ENCODE results near the gene ITPKB. TPM values are rescaled to one million over a fixed set of nuclear protein-coding genes. Genes with fewer than 3 reads are reported as not detected.
"Not testable (repeated sequence)": the region's sequence is repeated elsewhere in the genome, so short reads cannot be mapped to it uniquely, and the experiment has no call there.

ITPKB gene
- polyA plus RNA-seq, 1 of the 3 experiments (the other 2 are of a cell fraction), result 2.4 TPM

DNA sequence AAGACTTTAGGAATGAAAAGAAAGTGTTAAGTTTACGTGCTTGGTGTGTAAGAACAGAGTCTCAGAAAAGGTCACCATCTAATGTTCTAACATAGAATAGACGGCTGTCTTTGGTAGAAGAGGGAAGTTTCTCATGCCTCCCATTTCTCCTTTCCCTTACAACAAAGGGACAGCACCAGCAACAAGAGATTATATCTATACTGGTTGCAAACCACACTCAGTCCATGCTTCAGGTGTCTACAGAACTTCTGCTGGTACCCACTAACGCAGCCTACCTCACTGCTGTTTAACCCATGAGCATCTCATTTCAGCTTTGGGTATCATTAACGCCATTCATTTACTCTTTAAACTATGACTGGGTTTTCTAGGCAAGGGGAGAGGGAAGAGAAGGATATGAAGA lies 9.2 kb upstream of the ITPKB start:
- no peaks in the 10 kb centered on the region; the same call in 1 of the 2 replicates for H3K27me3 ChIP-seq (ENCODE audit: insufficient read depth)
- WGBS (ENCODE audit: low lambda C conversion rate), result 60% methylated on average over 4 of the region's 4 CpGs
- H3K9me3 ChIP-seq, result 0 out of 2 replicates have a peak, but pooled peaks cover 2% of the 10 kb centered on the region
- H3K27ac ChIP-seq (ENCODE audit: low read depth in 2 of 2, low read length in 1 of 2), result no peak overlapping the region
- DNase-seq, result no peak
- ChIA-PET POLR2A (no interaction called here), CTCF (no interaction called here)
- H3K9ac ChIP-seq, result no peak overlapping the region
- no peaks in the 10 kb centered on the region for H3K36me3 ChIP-seq (replicated peaks in 1 of 2; ENCODE audit: control insufficient read depth in 1 of 2, insufficient read depth in 2 of 2, low read length in 1 of 2)
- no peak overlapping the region for H2AFZ ChIP-seq (ENCODE audit: low read depth)
- H3K9me2 ChIP-seq, result 0 out of 2 replicates have a peak, but pooled peaks cover 3% of the 10 kb centered on the region
- H3F3A ChIP-seq (replicated peaks; ENCODE audit: insufficient read depth), result no peaks in the 10 kb centered on the region
- H3K4me3 ChIP-seq (ENCODE audit: low read depth in 2 of 2, low read length in 1 of 2), result no peak overlapping the region
- no peak overlapping the region for H3K4me2 ChIP-seq
- no peaks in the 10 kb centered on the region for H3K4me1 ChIP-seq (ENCODE audit: control insufficient read depth in 1 of 2, insufficient read depth in 2 of 2, low read depth in 1 of 2, low read length in 1 of 2)
- TF ChIP-seq ZBTB33 (IDR thresholded peaks at IDR 0.05; ENCODE audit: borderline replicate concordance, low read depth) (no peak), ELF1 (IDR thresholded peaks at IDR 0.05) (no peak), FOSL2 (IDR thresholded peaks at IDR 0.05; ENCODE audit: borderline replicate concordance, low read depth) (no peak), RXRA (IDR thresholded peaks at IDR 0.05; ENCODE audit: borderline replicate concordance, low read depth) (no peak), PBX3 (IDR thresholded peaks at IDR 0.05) (no peak), SIN3A (IDR thresholded peaks at IDR 0.05; ENCODE audit: borderline replicate concordance, low read depth, low read length) (no peak), TAF1 (IDR thresholded peaks at IDR 0.05; ENCODE audit: borderline replicate concordance, low read depth, low read length) (no peak), FOXM1 (IDR thresholded peaks at IDR 0.05; ENCODE audit: low read depth) (no peak), GATA2 (CRISPR knock-in tag; IDR thresholded peaks at IDR 0.05) (no peak), RFX5 (IDR thresholded peaks at IDR 0.05; ENCODE audit: low read length) (no peak), MXI1 (IDR thresholded peaks at IDR 0.05; ENCODE audit: low read depth, low read length) (no peak), EZH2phosphoT487 (IDR thresholded peaks at IDR 0.05; ENCODE audit: borderline replicate concordance, low read depth) (no peak), GABPA (IDR thresholded peaks at IDR 0.05; ENCODE audit: low read depth) (no peak), RAD21 (IDR thresholded peaks at IDR 0.05; ENCODE audit: low read length) (no peak), TEAD4 (IDR thresholded peaks at IDR 0.05; ENCODE audit: borderline replicate concordance, insufficient read depth) (no peak)
- TF ChIP-seq, protein P1, sequence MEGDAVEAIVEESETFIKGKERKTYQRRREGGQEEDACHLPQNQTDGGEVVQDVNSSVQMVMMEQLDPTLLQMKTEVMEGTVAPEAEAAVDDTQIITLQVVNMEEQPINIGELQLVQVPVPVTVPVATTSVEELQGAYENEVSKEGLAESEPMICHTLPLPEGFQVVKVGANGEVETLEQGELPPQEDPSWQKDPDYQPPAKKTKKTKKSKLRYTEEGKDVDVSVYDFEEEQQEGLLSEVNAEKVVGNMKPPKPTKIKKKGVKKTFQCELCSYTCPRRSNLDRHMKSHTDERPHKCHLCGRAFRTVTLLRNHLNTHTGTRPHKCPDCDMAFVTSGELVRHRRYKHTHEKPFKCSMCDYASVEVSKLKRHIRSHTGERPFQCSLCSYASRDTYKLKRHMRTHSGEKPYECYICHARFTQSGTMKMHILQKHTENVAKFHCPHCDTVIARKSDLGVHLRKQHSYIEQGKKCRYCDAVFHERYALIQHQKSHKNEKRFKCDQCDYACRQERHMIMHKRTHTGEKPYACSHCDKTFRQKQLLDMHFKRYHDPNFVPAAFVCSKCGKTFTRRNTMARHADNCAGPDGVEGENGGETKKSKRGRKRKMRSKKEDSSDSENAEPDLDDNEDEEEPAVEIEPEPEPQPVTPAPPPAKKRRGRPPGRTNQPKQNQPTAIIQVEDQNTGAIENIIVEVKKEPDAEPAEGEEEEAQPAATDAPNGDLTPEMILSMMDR (IDR thresholded peaks at IDR 0.05), result no peak
- TF ChIP-seq, protein P2, sequence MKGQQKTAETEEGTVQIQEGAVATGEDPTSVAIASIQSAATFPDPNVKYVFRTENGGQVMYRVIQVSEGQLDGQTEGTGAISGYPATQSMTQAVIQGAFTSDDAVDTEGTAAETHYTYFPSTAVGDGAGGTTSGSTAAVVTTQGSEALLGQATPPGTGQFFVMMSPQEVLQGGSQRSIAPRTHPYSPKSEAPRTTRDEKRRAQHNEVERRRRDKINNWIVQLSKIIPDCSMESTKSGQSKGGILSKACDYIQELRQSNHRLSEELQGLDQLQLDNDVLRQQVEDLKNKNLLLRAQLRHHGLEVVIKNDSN (IDR thresholded peaks at IDR 0.05; ENCODE audit: borderline replicate concordance, low read depth), result no peak
- TF ChIP-seq, protein P3, sequence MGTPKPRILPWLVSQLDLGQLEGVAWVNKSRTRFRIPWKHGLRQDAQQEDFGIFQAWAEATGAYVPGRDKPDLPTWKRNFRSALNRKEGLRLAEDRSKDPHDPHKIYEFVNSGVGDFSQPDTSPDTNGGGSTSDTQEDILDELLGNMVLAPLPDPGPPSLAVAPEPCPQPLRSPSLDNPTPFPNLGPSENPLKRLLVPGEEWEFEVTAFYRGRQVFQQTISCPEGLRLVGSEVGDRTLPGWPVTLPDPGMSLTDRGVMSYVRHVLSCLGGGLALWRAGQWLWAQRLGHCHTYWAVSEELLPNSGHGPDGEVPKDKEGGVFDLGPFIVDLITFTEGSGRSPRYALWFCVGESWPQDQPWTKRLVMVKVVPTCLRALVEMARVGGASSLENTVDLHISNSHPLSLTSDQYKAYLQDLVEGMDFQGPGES (IDR thresholded peaks at IDR 0.05; ENCODE audit: low read depth, low read length), result no peak
- H4K20me1 ChIP-seq (ENCODE audit: insufficient read depth), result no peaks in the 10 kb centered on the region
- no peaks in the 10 kb centered on the region for H3K79me2 ChIP-seq (ENCODE audit: insufficient read depth)

- H2AFZ ChIP-seq (ENCODE audit: low read depth); H3K9ac ChIP-seq; H3K4me3 ChIP-seq (ENCODE audit: low read depth in 2 of 2, low read length in 1 of 2); H3K9me2 ChIP-seq; H3K36me3 ChIP-seq (replicated peaks in 1 of 2; ENCODE audit: control insufficient read depth in 1 of 2, insufficient read depth in 2 of 2, low read length in 1 of 2); H3K4me1 ChIP-seq (ENCODE audit: control insufficient read depth in 1 of 2, insufficient read depth in 2 of 2, low read depth in 1 of 2, low read length in 1 of 2); H3F3A ChIP-seq (replicated peaks; ENCODE audit: insufficient read depth); H3K27me3 ChIP-seq (ENCODE audit: insufficient read depth); H3K79me2 ChIP-seq (ENCODE audit: insufficient read depth); POLR2A ChIA-PET; H4K20me1 ChIP-seq (ENCODE audit: insufficient read depth); H3K27ac ChIP-seq (ENCODE audit: low read depth in 2 of 2, low read length in 1 of 2); H3K9me3 ChIP-seq; DNase-seq; CTCF ChIA-PET; H3K4me2 ChIP-seq: not testable (repeated sequence)
- 80% methylated on average over 17 of the region's 17 CpGs for WGBS (ENCODE audit: low lambda C conversion rate)
Observed at GRCh38 chr1:226747519-226748263, 8.6 kb upstream of the ITPKB start.
